ENCODE results near the gene WARS2. TPM values are rescaled to one million over a fixed set of nuclear protein-coding genes. Genes with fewer than 3 reads are reported as not detected.
A peak's percentile ranks its signal among the peaks of the same experiment; 100 is the strongest.

WARS2 gene
- total and polyA plus RNA-seq, 2 of the 8 experiments (the other 6 are each of a cell fraction or from before 2014, with no cell fraction given): 4.3 to 12.9 TPM

DNA sequence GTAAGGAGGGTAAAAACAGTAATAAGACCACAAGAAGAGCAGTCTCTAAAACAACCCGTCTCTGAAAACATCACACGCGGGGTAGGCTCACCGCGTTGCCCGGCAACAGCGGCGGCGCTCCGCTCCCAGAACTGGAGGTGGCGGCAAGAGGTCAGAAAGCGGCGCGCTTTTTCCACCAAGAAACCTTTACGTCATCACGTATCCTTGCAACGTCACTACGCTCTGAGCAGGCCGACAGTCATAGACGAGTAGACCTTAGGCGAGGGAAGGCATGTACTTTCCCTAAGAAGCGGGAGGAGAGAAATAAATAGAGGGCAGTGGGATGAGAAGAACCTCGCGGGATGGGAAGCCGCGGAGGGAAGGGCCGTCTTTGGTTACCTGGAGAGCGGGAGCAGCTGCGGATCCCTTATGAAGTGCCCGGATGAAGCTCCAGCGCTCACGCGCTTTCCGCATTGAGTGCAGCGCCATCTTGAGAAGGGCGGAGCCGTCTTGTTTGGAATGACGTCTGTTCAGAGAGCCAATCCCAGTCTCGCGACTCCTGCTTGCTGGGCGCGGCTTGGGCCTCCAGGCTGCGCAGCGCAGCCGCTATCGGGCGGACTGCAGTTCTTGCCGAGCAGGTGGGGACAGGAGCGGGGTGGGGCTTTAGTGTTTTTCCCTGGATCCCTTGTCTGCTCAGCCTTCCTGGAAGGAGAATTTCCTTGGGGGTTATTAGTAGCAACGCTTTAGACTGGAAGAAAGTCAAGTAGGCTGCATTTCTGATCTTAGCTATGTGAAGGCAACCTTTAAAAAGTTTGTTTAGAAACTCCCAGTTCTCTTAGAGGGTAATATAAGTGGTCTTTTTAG lies at the start of gene WARS2 (continued):
- TF ChIP-seq CBX5 (IDR thresholded peaks at IDR 0.05; ENCODE audit: low read depth, low read length): no peak
- peak; percentile 91 for TF ChIP-seq TBP (IDR thresholded peaks at IDR 0.05; ENCODE audit: low read depth, low read length)
- peak; percentile 66 for TF ChIP-seq NRF1 (IDR thresholded peaks at IDR 0.05; ENCODE audit: low read depth, low read length)
- no peak for TF ChIP-seq SAP30 (IDR thresholded peaks at IDR 0.05; ENCODE audit: insufficient read depth, insufficient replicate concordance, low read length)
- TF ChIP-seq CEBPB (IDR thresholded peaks at IDR 0.05; ENCODE audit: low read depth, low read length): no peak
- no peak for TF ChIP-seq CTBP2 (IDR thresholded peaks at IDR 0.05; ENCODE audit: borderline replicate concordance, insufficient read depth, insufficient read length, low read length)
- TF ChIP-seq, protein P1, sequence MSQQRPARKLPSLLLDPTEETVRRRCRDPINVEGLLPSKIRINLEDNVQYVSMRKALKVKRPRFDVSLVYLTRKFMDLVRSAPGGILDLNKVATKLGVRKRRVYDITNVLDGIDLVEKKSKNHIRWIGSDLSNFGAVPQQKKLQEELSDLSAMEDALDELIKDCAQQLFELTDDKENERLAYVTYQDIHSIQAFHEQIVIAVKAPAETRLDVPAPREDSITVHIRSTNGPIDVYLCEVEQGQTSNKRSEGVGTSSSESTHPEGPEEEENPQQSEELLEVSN (IDR thresholded peaks at IDR 0.05): peak; percentile 66; the same call in 1 of the 2 replicates
- TF ChIP-seq GABPA (IDR thresholded peaks at IDR 0.05; ENCODE audit: borderline replicate concordance, insufficient read depth, low read length): no peak

Data from H1 (cell line).